Stimulated activated CD4-positive, alpha-beta T cell treated with anti-CD3 and anti-CD28 coated beads, Interleukin-12 subunit alpha, Interleukin-12 subunit beta, amount 100 ng/mL, for 4 hours (primary cell): Measurements from ENCODE around the gene POLR1H.
"Not testable (repeated sequence)": the region's sequence is repeated elsewhere in the genome, so short reads cannot be mapped to it uniquely, and the experiment has no call there.

Source experiments
- DNase-seq: peaks from one replicate; pipeline ENCODE4 v3.0.0-alpha.2; 2020

POLR1H gene, protein sequence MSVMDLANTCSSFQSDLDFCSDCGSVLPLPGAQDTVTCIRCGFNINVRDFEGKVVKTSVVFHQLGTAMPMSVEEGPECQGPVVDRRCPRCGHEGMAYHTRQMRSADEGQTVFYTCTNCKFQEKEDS

DNA sequence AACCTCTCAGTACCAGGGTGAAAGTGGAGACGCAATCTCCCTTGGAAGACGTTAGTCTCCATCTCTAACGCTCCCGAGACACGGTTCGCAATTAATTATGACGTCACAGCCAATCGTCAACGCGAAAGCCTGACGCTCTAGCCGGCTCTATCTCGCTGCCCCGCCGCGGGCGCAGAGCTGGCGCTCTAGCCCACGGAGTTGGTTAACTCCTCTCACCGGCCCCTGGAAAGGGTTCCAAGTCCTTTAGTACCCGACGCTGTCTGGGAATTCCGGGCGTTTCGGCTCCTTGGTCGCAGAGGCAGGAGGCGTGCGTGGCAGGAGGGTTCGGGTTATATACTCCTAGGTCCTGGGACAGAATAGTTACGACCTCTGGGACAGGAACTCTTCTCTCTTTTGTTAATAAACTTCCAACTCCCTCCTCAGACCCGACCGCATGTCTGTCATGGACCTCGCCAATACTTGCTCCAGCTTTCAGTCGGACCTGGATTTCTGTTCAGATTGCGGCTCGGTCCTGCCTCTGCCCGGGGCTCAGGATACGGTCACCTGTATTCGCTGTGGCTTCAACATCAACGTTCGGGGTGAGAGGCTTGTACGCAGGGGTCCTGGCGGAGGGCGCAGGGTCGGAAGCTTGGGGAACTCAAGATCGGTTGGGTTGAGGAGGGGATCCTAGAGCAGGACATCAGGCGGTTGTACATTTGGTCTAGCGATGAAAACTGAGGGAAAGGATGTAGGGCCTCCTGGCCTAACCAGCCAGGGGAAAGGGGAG, at the start of gene POLR1H:
Gene POLR1H, plus strand, starts transcription at position 174 of the 766 bp plus-strand sequence. Its CDS starts 260 bp downstream, at position 434.
- DNase-seq, result peak; percentile 79

DNA sequence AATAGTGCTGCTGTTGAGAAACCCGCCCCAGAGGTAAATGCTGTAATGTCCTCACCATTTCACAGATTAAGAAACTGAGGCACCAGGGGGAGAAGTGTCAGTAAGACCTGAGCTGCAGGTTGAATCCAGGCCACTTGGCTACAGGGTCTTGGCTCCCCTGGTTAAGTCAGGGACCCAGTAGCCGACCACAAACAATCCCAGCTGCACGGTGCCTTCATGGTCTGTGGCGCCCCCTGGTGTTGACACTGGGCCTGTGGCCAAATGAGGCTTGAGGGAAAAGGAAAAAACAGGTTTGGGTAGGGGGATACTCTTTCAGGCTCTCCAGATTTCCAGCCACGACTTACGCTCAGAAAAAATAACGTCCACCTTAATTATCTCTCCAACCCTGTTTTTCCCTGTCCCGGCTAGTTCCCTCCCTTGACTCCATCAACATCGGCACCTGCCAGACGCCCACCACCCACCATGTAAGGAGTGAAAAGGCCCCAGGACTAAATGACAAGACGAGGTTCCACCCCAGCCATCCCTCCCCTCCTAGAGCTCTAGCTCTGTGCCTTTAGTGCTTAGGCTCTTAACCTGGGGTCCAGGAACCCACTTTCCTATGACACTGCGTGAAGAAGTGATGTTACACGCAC, 47.7 kb upstream of the POLR1H start:
- peak; percentile 53 for DNase-seq

DNA sequence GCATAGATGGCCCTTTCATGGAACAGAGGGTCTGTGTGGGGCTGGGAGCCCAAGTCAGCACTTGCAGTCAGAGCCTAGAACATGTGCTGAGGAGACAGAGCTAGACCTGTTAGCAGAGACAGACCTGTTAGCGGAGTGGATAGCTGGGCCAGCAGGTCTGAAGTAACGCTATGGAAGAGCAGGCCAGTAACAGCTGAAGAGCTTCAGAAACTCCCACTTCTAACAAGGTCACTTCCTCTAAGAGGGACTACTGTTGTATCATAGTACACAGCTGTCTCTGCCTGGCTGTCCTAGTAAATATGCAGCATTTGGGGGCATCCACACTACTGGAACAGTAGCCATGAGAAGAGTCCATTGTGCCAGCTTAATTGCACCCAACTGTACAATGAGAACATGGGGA, 41.2 kb upstream of the POLR1H start:
- DNase-seq, result no peak

DNA sequence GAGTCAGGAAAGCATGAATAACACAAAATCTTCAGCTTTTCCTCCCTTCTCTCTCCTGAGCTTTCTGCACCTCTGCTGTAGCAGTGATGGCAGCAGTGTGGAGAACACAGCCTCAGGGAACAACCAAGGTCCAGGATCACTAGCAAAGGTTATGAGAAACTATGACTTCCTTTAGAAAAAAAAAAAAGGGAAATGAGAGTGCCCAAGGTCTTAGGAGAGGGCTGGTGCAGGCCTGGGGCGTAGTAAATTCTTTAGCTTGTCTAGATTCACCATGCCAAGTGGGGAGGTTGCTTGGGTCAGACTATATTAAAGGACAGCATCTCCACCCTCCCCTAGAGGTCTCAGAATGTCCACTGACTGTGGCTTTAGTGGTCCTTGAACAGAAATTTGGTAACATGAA, 40.4 kb upstream of the POLR1H start:
- DNase-seq, result no peak

DNA sequence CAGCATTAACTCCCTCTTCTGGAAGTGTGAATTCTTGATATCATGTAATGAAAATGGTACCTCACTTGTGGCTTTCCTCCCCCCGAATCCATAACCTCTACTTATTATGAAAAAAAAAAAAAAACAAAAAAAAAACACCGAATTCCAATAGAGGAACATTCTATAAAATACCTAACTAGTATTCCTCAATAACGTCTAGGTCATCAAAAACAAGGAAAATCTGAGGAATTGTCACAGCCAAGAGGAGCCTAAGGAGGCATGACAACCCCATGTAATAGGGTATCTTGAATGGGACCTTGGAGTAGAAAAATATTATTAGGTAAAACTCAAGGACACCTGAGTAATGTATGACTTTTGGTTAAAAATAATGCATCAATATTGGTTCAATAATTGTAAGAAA, 38.9 kb upstream of the POLR1H start:
- DNase-seq, result no peak

DNA sequence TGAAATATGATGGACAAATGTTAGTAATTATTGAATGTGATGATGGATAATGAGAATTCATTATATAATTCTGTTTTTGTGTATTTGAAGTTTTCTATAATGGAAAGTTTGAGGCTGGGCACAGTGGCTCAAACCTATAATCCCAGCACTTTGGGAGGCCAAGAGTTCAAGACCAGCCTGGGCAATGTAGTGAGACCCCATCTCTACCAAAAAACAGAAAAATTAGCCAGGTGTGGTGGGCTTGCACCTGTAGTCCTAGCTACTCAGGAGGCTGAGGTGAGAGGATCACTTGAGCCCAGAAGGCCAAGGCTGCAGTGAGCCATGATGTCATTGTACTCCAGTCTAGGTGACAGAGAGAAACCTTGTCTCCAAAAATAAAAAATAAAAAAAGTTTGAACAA, 38.4 kb upstream of the POLR1H start:
- not testable (repeated sequence) for DNase-seq

DNA sequence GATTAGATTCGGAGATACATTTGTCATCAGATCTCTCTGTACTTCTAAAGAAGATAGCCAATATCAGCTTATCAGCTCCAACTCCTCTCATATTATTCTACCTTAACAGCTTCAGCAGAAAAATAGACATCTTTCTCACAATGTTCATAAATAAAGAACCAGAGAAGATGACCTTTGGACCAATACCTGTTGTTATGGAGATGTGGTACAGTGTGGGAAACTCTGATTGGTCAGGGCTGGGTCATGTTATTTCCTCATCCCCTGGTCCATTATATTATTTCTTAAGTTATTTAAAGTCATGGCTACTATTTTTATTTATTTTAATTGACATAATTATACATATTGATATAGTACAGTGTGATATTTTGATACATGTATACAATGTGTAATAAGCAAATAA, 35.9 kb upstream of the POLR1H start:
- no peak for DNase-seq

DNA sequence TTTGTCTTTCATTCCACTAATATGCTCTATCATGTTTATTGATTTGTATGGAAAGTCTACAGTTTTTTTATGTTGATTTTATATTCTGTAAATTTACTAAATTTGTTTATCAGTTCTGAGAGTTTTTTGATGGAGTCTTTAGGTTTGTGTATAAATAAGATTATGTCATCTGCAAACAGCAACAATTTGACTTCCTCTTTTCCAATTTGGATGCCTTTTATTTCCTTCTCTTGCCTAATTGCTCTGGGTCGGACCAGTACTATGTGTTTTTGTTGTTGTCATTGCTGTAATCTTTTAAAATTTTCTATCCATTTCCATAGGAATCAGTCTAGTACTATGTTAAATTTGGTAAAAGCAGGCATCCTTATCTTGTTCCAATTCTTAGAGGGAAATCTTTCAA, 31.5 kb upstream of the POLR1H start:
- DNase-seq, result no peak

DNA sequence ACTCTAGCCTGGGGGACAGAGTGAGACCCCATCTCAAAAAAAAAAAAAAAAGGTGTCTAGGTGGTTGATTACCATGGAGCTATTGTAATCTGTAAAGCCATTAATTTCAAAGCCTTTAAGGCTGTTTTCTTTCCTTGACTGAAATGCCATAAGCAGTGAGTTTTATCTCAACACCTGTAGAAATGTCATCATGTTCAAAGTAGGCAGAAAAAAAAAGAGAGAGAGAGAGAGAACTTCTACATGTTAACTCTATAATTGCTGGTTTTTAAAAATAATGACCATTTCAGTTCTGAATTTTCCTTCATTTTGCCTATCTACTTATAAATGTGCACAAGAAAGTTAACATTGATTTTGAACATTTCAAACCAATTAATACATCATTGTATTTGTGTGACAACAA, 29.7 kb upstream of the POLR1H start:
- DNase-seq, result no peak

DNA sequence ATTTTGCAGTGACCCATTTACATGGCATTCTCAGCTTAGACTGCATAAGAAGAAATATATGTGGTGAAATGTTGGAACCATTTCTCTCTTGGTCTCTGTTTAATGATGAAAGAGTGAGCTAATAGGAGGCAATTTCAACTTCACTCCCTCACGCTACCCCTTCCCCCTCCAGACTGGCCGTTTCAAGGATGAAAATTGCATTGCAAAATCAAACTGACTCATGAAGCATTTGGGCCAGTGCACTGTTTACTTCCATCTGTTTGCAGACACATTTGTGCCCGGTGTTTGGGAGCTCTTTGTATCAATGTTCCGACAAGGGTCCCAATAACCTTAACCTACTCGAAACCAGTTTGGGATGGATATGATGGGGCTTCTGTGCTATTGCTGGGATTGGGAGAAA, 27.6 kb upstream of the POLR1H start:
- DNase-seq, result not testable (repeated sequence)

DNA sequence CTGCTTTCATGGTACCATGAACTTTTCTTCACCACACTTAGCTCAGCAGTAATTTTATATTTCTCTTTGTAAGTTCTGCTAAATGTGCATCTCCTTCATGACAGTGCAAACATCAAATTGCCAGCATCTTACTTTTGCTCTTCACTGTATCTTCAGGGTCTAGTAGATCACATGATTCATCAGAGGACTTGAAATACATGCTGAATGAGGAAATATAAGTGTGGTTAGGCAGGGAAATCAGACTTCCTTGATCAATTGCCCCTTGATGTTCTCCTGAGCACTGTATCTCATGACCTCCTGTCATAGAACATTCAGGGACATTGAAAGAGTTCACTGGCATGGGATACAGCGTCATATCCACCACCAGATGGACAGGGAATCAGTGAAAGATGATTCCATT, 25.3 kb upstream of the POLR1H start:
- no peak for DNase-seq

DNA sequence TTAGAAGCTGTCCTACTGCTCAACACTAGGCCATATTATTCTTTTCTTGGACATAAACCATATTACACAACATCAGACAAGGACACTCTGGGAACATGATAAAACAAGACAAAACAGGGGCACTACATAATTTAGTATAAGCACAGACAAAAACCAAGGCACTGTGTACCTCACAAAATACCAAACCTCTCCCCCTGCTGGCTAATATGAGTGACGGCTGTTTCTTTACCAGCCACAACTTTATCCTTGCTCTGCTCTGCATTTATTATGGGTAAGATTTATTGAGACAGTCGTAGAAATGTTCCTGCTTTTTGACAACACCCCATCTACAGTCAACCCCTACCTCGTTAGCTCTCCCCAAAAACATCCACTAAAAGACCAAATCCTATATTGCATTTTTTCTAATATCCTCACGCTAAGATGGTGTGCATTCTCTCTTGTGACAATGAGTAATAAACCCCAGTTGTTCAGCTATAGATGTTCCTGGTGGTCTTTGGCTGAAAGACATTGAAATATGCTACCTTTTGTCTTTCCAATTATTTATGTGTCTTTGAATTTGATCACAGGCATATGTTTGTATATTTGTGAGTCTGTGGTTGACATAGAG, 23.8 kb upstream of the POLR1H start:
- DNase-seq, result no peak

DNA sequence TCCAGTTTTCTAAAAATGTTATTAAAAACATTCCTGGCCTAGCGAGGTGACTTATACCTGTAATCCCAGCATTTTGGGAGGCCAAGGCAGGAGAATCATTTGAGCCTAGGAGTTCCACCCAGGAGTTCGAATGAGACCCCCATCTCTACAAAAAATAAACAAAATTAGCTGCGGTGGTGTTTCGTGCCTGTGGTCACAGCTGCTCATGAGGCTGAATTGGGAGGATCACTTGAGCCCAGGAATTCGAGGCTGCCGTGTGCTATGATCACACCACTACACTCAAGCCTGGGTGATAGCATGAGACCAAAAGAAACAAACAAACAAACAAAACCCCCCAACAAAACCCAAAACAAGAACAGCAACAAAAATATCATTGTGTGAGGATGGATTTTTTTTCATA, 19.8 kb upstream of the POLR1H start:
- no peak for DNase-seq

DNA sequence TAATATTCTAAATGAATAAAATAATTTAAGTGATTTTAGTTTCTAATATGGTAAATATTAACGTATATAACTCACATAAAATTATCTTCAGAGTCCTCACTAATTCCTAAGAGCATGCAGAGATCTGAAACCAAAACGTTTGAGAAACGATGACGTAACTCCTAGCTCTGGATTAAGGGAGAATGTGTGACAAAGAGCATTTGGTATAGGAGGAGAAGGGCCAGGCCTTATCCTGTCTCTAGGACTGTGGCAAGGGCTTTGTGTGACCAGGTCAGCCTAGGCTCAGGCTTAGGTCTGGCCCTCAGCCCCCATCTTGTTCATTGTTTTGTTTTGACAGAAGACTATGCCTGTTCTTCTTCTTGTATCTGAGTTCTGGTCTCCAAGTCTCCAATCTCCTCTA, 19.2 kb upstream of the POLR1H start:
- no peak for DNase-seq

DNA sequence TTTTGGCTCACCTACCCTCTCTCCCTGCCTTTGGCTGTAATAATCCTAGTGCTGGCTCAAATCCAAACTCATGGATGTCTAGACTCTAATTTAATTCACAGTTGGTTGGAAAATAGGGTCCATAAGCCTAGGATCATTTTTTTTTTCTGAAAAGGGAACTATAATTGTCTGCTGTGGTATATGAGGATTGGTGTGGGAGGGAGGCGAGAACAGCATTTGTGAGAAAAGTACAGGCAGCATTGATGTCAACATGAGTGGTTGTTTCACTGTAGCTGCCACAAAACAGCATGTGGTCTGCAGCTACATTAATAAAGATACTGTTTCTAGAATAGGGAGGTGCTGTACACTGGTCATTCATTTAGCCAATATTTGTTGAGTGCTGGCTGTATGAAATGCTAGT, 18.6 kb upstream of the POLR1H start:
- DNase-seq, result no peak

DNA sequence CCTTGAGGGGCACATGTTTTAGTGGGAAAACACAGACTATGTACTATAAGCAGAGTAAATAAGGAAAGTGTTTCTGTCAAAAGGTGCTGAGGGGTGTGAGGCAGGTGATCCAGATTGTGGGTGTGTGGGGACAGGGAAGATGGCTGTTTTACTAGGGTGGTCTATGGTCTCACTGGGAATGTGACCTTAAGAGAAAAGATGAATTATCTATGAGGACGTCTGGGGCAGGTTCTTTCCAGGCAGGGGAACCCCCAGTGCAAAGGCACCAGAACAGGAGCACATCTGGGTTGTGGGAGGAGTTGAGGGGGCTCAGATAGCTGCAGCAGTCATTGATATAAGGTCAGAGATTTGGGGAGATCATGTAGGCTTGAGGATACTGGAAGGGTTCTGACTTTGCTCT, 18.2 kb upstream of the POLR1H start:
- no peak for DNase-seq

DNA sequence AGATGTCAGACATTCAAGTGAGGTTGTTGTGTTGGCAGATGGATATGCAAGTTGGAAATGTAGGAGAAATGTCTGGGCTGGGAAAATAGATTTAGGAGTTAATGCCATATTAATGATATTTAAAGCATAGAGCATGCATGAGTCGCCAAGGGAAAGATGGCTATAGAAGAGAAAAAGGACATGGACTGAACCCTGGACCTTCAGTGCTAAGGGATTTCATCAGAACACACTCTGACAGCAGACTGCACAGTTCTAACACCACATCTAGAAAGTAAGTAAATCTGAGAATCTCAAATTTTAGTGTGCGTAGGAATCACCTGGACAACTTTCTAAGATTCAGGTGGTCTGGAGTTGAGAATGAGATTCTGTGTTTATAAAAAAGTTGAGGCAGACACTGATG, 17.3 kb upstream of the POLR1H start:
- no peak for DNase-seq

DNA sequence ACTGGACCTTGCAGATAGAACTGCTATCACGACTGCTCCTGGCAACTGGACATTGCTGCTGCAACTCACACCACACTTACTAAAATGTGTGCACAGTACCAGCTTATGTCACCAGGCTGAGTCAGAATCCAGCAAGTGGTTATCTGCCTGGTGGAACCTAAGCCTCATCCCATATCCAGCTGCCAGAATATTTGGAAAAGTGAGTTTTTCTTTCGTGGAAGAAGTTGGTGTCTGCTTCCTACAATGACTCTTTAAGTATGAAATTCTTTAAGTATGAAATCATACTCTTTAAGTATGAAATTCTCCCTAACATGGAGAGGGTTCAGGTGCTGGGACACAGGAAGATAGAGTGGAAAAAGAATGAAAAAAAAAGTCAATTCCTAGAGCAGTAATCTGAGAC, 16.4 kb upstream of the POLR1H start:
- no peak for DNase-seq

DNA sequence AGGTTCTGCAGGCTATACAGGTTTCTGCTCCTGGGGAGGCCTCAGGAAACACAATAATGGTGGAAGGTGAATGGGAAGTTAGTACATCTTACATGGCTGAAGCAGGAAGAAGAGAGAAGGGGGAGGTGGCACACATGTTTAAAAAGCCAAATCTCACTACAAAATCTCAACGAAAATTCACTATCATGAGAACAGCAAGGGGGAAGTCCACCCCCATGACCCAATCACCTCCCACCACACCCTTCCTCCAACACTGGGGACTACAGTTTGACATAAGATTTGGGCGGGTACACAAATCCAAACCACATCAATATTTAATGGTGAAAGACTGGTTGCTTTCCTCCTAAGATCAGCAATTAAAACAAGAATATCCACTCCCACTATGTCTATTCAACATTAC, 13.8 kb upstream of the POLR1H start:
- DNase-seq, result no peak

DNA sequence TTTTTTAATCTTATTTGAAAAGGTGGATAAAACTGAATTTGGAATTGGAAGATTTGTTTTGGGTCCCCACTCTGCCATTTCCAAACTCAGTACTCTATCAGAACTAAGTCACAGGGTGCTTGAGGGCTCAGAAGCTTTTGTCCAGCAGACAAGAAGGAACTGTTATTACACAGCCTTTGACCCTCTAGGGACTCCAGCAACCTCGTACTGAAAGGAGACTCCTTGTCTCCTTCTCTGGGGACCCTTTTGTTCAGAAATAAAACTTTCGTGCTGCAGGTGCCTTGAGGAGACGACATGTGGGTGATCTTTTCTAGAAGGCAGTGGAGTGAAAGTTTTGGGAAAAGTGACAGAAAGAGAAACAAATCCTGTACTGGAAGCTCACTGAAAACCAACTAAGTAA, 7.4 kb upstream of the POLR1H start:
- DNase-seq, result no peak

DNA sequence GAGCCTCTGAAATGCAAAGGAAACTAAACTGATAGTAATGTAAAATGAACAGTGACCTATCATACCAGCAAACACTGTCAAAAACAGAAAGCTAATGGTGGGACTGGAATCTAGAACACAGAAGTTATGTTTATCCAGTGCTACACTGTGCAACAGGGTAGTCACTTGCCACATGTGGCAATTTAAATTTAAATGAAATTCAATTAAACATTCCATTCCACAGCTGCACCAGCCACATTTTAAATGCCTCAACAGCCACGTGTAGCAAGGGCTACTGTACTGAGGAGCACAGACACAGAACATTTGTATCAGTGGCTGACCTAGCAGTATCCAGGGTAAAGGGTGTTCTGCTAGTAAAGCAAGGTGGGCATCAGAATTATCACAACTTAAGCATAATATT, 5.6 kb upstream of the POLR1H start:
- no peak for DNase-seq

DNA sequence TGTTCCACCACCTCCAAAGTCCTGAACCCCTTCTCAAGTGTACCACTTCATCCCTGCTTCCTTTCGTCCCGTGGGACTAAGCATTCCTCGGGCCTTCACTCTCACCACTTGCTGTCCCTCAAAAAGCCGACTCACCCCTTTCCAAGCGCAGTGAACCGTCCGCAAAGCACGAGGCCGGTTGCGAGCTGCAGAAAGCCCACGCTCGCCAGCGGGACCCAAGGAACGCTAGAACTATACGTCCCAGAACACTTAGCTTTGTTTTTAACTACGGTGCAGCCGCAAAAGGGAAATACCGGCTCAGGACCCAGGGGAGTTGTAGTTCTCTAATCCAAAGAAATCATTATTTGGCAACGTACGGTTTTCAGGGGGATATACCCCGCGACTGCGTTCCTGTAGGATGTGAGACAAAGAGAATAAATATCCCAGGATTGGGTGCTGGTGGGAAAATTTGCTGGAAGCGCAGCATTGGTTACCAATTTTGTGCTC, 416 bp upstream of the POLR1H start:
- no peak for DNase-seq

DNA sequence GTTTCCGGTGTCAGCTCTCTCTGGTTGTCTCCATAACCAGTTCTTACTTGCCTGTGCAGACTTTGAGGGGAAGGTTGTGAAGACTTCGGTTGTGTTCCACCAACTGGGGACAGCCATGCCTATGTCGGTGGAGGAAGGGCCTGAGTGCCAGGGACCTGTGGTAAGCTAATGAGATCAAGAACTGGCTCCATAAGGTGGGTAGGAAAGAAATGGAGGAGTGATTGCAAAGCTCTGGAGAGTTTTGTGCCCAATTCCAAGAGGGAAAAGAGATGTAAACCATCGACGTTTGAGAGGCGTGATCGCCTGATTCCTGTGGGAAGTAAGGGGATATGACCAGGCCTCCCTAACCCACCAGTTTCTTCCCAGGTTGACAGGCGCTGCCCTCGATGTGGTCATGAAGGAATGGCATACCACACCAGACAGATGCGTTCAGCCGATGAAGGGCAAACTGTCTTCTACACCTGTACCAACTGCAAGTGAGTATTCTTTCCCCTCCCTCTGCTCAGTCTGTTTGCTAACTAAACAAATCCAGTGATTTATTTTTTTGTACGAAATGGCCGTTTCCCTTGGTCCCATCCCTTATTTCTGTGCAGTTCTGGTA, 893 bp downstream of the POLR1H start:
- DNase-seq, result no peak
